NT2/D1 (cell line): Measurements from ENCODE around the gene RAB24.

Source experiments
- DNase-seq: peaks from one replicate; pipeline ENCODE4 v3.0.0-alpha.2; 2011; ENCODE audit warnings: low read depth, low spot score
- H3K27me3 ChIP-seq: 2 replicates; pipeline ENCODE4 v1.6.0; 2011; ENCODE audit warnings: mild to moderate bottlenecking; ENCODE audit not compliant: insufficient read length, insufficient read depth
- H3K36me3 ChIP-seq: 2 replicates; pipeline ENCODE4 v1.6.1; 2011; ENCODE audit warnings: mild to moderate bottlenecking, low read length, mixed read lengths; ENCODE audit not compliant: insufficient read depth, insufficient read length
- H3K4me1 ChIP-seq: 2 replicates; pipeline ENCODE4 v1.5.1; 2011; ENCODE audit not compliant: insufficient read depth, insufficient read length
- H3K4me3 ChIP-seq: 2 replicates; pipeline ENCODE4 v1.5.1; 2011; ENCODE audit warnings: low read depth; ENCODE audit not compliant: insufficient read length
- H3K9ac ChIP-seq: 2 replicates; pipeline ENCODE4 v1.6.0; 2011; ENCODE audit warnings: low read depth; ENCODE audit not compliant: insufficient read length
- H3K9me3 ChIP-seq: 2 replicates; pipeline ENCODE4 v1.5.1; 2011; ENCODE audit warnings: mild to moderate bottlenecking, low read length; ENCODE audit not compliant: insufficient read depth
- SUZ12 ChIP-seq: IDR thresholded peaks from 2 replicates; pipeline ENCODE4 v1.6.1; 2011; ENCODE audit not compliant: insufficient read length, insufficient read depth; ENCODE audit errors: extremely low read depth
- YY1 ChIP-seq: IDR thresholded peaks from 2 replicates; pipeline ENCODE4 v1.6.1; 2011; ENCODE audit not compliant: insufficient read length, insufficient read depth
- ZNF274 ChIP-seq: IDR thresholded peaks from 2 replicates; pipeline ENCODE4 v1.6.1; 2011; ENCODE audit warnings: mild to moderate bottlenecking, low read depth, low read length

RAB24 gene

DNA sequence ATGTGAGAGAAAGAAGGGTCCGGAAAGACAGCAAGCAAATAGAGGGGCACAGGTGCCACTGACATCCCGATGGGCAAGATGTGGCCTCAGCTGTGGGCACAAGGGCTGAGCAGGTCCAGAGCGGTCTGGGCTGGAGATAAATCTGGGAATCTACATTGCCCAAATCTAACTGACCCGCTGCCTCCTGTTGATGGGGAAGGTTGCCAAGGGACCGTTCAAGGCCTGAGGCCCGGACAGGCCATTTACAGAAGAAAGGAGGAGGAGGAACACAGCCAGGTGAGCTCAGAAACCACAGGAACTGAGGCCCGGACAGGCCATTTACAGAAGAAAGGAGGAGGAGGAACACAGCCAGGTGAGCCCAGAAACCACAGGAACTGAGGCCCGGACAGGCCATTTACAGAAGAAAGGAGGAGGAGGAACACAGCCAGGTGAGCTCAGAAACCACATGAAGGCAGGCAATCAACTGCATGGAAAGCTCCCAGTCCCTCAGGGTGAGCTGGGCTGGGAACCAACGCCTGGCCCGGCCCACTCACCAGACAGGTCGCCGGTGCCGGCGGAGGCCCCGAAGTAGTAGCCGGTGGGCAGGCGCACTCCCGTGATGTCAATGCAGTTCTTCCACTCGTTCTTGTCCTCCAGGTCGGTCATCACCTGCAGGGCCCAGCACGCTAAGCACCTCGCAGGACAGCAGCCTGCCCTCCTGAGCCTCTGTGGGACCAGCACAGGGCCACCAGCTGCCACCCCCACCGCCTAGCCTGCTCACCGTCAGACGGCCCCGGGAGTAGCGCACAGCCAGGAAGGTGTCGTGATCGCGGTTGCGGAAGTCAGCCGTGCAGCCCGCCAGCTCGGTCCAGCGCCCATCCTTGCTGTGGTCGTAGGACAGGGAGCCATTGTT lies 33.3 kb upstream of the RAB24 start:
- Histone ChIP-seq H3K36me3 (peaks cover 87% of the 10 kb centered on the region), H3K4me3 (no peak overlapping the region), H3K9me3 (no peaks in the 10 kb centered on the region), H3K27me3 (no peaks in the 10 kb centered on the region), H3K9ac (no peak overlapping the region), H3K4me1 (peaks cover 3% of the 10 kb centered on the region)
- TF ChIP-seq SUZ12 (no peak), ZNF274 (no peak), YY1 (no peak)
- no peak for DNase-seq

DNA sequence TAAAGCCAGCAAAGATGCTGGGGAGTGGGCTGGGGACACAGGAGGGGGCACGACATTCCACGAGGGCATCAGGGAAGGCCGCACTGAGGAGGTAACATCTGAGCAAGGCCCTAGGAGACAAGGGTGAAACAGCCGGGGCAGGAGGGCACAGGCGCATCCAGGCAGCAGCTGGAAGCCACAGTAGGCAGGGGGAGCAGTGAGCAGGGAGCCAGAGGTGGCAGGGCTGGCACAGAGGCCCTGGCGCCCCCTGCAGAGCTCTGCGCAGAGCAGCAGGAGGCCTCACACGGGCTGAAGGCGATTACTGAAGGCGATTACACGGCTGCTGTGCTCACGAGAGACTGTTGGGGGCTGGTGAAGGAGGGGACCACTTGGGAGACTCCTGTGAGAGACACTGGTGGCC lies 32.6 kb upstream of the RAB24 start:
- Histone ChIP-seq H3K9ac (no peak overlapping the region), H3K36me3 (peaks cover 87% of the 10 kb centered on the region)
- TF ChIP-seq ZNF274 (no peak), SUZ12 (no peak), YY1 (no peak)

DNA sequence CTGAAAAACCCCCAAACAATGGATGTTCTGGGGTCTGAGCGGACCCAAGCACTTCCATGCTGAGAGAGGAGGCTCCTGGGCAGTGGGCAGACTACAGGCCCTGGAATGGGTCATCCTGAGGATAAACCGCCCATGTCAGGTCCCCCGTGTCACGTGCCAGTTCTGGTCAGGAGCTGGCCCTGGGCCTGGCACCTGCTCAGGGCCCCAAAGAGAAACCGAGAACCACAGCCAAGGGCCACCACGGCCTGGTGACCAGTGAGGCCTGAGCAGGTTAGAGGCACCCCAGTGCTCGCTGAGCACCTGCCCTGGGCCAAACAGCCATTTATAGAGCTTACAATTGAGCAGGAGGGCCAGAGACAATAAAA lies 32.2 kb upstream of the RAB24 start:
- Histone ChIP-seq H3K36me3 (peaks cover 91% of the 10 kb centered on the region), H3K4me1 (peaks cover 3% of the 10 kb centered on the region)
- TF ChIP-seq ZNF274 = no peak
- no peak for TF ChIP-seq YY1
- TF ChIP-seq SUZ12 = no peak

More for the DNA sequence above, 32.6 kb upstream of the RAB24 start:
- DNase-seq = no peak
- no peaks in the 10 kb centered on the region for H3K27me3 ChIP-seq
- H3K9me3 ChIP-seq = no peaks in the 10 kb centered on the region
- no peak overlapping the region for H3K4me3 ChIP-seq
- peaks cover 3% of the 10 kb centered on the region for H3K4me1 ChIP-seq

DNA sequence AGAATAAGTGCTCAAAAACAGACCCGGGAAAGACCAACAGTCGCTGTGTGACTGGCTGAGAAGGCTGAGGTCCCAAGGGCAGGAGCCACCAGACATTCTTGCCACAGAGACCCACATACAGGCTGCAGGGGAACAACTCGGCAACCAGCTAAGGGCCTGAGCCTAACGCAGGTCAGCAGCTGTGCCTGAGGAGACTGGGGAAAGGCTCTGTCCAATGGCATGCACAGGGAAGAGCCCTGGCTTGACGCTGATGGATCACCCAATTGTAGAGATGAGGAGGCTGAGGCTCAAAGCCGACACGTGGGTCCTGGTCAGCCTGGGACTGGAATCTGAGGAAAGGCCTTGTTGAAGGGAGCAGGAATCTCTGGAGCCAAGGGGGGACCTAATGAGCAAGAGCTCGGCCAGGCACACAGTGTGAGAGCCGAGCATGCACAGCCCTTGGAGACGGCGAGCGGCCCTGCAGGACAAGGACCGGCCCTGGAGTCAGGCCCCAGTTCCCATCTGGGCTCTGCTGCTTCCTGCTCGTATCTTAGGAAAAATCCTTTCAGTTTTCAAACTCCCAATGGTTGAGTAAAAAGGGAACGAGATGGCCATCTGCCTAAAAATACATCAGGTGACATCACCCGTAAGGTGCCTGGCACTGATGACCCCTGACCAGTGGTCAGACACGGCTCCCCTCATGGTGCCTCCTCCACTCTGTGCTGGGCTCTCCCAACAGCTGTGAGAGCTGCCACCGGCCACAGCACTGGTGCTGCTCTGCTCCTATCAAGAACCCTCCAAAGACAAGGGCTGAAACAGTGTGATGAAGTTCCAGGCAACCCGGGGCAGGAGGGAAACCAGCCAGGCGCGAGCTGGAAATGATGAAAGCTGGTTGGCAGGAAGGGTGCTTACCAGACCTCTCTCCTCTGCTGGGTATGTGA lies 31.5 kb upstream of the RAB24 start:
- peaks cover 97% of the 10 kb centered on the region for H3K36me3 ChIP-seq
- H3K4me1 ChIP-seq = peaks cover 3% of the 10 kb centered on the region
- no peaks in the 10 kb centered on the region for H3K27me3 ChIP-seq
- H3K4me3 ChIP-seq = no peak overlapping the region
- no peak overlapping the region for H3K9ac ChIP-seq
- no peak for TF ChIP-seq SUZ12
- TF ChIP-seq YY1 = no peak
- no peak for TF ChIP-seq ZNF274
- no peaks in the 10 kb centered on the region for H3K9me3 ChIP-seq
- no peak for DNase-seq

More for the DNA sequence above, 32.2 kb upstream of the RAB24 start:
- DNase-seq = no peak
- no peaks in the 10 kb centered on the region for H3K9me3 ChIP-seq
- H3K4me3 ChIP-seq = no peak overlapping the region
- H3K9ac ChIP-seq = no peak overlapping the region
- no peaks in the 10 kb centered on the region for H3K27me3 ChIP-seq

DNA sequence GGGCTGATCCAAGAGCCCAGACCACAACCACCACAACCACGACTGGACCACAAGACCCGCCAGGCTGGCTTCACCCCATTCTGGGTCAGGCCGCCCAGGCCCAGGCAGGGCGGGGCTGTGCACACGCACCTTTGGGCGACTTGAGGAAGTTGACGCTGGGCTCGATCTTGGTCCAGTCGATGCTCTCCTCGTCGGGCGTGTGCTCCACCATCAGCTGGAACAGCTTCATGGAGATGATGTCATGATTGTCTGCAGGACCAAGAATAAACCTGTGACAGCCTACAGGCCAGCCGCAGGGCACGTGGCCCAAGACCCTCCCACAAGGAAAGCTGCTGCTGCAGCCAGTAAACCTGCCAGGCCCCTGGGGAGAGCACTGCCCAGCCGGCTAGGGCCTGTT lies 30.6 kb upstream of the RAB24 start:
- Histone ChIP-seq H3K27me3 (no peaks in the 10 kb centered on the region), H3K9ac (no peak overlapping the region), H3K9me3 (no peaks in the 10 kb centered on the region), H3K36me3 (peaks cover 96% of the 10 kb centered on the region), H3K4me1 (peaks cover 3% of the 10 kb centered on the region), H3K4me3 (no peak overlapping the region)
- TF ChIP-seq ZNF274 (no peak), SUZ12 (no peak), YY1 (no peak)
- no peak for DNase-seq

DNA sequence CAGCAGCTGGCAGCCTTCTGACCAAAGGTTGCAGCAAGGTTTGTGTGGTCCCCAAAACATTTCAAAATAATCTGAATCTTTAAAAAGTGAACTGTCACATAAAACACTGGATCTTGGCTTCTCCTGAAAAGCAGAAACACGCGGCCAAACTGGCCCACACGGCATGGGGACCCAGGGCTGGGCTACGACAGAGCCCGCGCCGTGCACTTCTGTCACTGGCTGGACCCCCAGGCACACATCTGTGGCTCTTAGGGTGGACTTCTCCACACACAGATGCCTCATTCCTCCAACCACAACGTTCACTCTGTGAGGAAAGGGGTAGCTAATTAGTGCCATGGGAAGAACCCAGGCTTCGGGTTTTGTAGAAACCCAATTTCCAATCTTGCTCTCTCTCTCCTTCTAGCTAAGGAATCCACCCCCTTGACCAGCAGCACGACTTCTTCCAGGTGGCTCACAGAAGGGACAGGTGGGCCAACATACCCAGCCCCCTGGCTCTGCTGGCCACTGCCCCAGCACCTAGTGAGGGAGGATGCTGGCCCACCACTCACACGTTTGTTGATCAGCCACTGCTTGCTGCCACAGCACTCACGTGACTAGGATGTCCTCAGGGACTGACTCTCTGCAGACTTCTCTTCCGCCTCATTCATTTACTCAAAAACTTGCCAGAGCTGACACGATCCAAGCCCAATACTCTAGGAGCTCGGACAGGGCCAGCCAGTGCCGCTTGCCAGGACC lies 30.1 kb upstream of the RAB24 start:
- no peak overlapping the region for H3K9ac ChIP-seq
- DNase-seq = no peak
- peaks cover 93% of the 10 kb centered on the region for H3K36me3 ChIP-seq
- H3K27me3 ChIP-seq = no peaks in the 10 kb centered on the region
- peaks cover 3% of the 10 kb centered on the region for H3K4me1 ChIP-seq
- TF ChIP-seq YY1 (no peak), ZNF274 (no peak), SUZ12 (no peak)
- H3K9me3 ChIP-seq = no peaks in the 10 kb centered on the region
- H3K4me3 ChIP-seq = no peak overlapping the region

DNA sequence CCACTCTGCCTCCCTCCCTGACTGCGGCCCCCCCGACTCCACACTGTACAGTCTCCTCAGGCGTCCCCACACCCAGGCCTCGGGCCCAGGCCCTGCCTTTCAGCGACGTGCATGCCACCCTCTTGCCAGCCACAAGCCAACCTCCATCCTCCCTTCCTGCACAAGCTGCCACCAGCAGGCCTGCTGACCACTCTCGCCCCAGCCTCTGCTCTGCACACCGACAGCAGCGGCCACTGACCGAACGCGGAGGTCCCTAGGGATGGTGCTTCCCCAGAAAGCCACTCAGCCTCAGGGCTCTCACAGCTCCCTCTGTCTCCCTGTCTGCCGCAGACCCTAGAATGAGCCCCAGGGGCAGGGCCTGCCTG lies 29.4 kb upstream of the RAB24 start:
- H3K9ac ChIP-seq = no peak overlapping the region
- peaks cover 3% of the 10 kb centered on the region for H3K4me1 ChIP-seq
- peaks cover 86% of the 10 kb centered on the region for H3K36me3 ChIP-seq
- no peaks in the 10 kb centered on the region for H3K9me3 ChIP-seq
- no peaks in the 10 kb centered on the region for H3K27me3 ChIP-seq
- DNase-seq = no peak
- H3K4me3 ChIP-seq = no peak overlapping the region
- TF ChIP-seq ZNF274 (no peak), YY1 (no peak), SUZ12 (no peak)
